Fibroblast of lung (primary cell): ENCODE results near the gene ARHGEF7. TPM values are rescaled to one million over a fixed set of nuclear protein-coding genes. Genes with fewer than 3 reads are reported as not detected.

Source experiments
- DNase-seq, 2 donors: peaks; one replicate each; pipeline versions ENCODE4 v3.0.0 to v3.0.0-alpha.2; 2010; ENCODE audit warnings: low read depth in 2 of 2
- H2AFZ ChIP-seq: 2 replicates; pipeline ENCODE4 v1.5.1; 2012; ENCODE audit warnings: low read length, control low read depth, inconsistent platforms
- H3K27ac ChIP-seq: 2 replicates; pipeline ENCODE4 v1.5.1; 2011; ENCODE audit warnings: low read length, control low read depth; ENCODE audit not compliant: insufficient read depth
- H3K27me3 ChIP-seq: 2 replicates; pipeline ENCODE4 v1.5.1; 2011; ENCODE audit warnings: mild to moderate bottlenecking, low read length; ENCODE audit not compliant: control insufficient read depth, insufficient read depth
- H3K36me3 ChIP-seq: 2 replicates; pipeline ENCODE4 v1.5.1; 2011; ENCODE audit warnings: low read length; ENCODE audit not compliant: control insufficient read depth, insufficient read depth
- H3K4me1 ChIP-seq: 2 replicates; pipeline ENCODE4 v1.5.1; 2011; ENCODE audit warnings: low read length; ENCODE audit not compliant: control insufficient read depth, insufficient read depth; ENCODE audit errors: extremely low read depth
- H3K4me2 ChIP-seq: 2 replicates; pipeline ENCODE4 v1.5.1; 2011; ENCODE audit warnings: low read length, control low read depth; ENCODE audit not compliant: insufficient read depth; ENCODE audit errors: extremely low read depth
- H3K4me3 ChIP-seq, 4 experiments: fragments of 200-600 bp in 1 of 4; sonication (generic) in 1 of 4; replicated peaks in 1 of 4; 2 replicates each; pipeline ENCODE4 v1.5.1; 2011 to 2016; ENCODE audit warnings: low read length in 4 of 4, low read depth in 3 of 4, mild to moderate bottlenecking in 3 of 4, control low read depth in 2 of 4, inconsistent platforms in 1 of 4, mixed read lengths in 1 of 4; ENCODE audit not compliant: insufficient read depth in 1 of 4; ENCODE audit errors: control extremely low read depth in 1 of 4
- H3K79me2 ChIP-seq: 2 replicates; pipeline ENCODE4 v1.5.1; 2012; ENCODE audit warnings: mild to moderate bottlenecking, low read length, inconsistent platforms; ENCODE audit not compliant: control insufficient read depth, insufficient read depth
- H3K9ac ChIP-seq: 2 replicates; pipeline ENCODE4 v1.5.1; 2011; ENCODE audit warnings: mild to moderate bottlenecking, low read length, control low read depth; ENCODE audit not compliant: insufficient read depth
- H3K9me3 ChIP-seq: 2 replicates; pipeline ENCODE4 v1.5.1; 2012; ENCODE audit warnings: low read depth, low read length; ENCODE audit not compliant: control insufficient read depth, insufficient read depth
- H4K20me1 ChIP-seq: 2 replicates; pipeline ENCODE4 v1.5.1; 2011; ENCODE audit warnings: low read length; ENCODE audit not compliant: control insufficient read depth, insufficient read depth; ENCODE audit errors: extremely low read depth
- CTCF ChIP-seq, 2 donors: IDR thresholded peaks in 1 of 2; conservative IDR thresholded peaks in 1 of 2; 1 replicate in 1 of 2; 2 replicates in 1 of 2; pipeline ENCODE4 v1.5.1; 2011 to 2012; ENCODE audit warnings: low read length in 2 of 2, control low read depth in 1 of 2, inconsistent platforms in 1 of 2, low read depth in 1 of 2, mild to moderate bottlenecking in 1 of 2
- EZH2 ChIP-seq: IDR thresholded peaks from 2 replicates; pipeline ENCODE4 v1.5.1; 2012; ENCODE audit warnings: low read length, control low read depth, mild to moderate bottlenecking; ENCODE audit errors: missing control alignments
- polyA plus RNA-seq, 2 donors: library from polyadenylated mRNA; depleted of rRNA in 1 of 2; stranded (reverse) in 1 of 2; unstranded in 1 of 2; fragments of >200 nt; gene quantifications; 2 replicates each; pipeline ENCODE4 v1.2.1, GENCODE V29; 2011 to 2012; ENCODE audit warnings: missing spikeins in 1 of 2
- total RNA-seq: library from RNA; depleted of rRNA; stranded (reverse); fragments of >200 nt; gene quantifications from 2 replicates; pipeline ENCODE4 v1.2.1, GENCODE V29; 2014

Gene ARHGEF7
- total and polyA plus RNA-seq, 2 donors (not counting 1 experiment from before 2014, with no cell fraction given), result 29.1 to 42.8 TPM

- Histone ChIP-seq H3K4me2 (peak overlapping the region; percentile 20), H2AFZ (no peak overlapping the region), H3K9ac (peak overlapping the region; percentile 18), H3K36me3 (peaks cover 2% of the 10 kb centered on the region), H3K27ac (peak overlapping the region; percentile 38), H3K4me1 (peaks cover 4% of the 10 kb centered on the region), H3K4me3 (no peak overlapping the region), H4K20me1 (no peaks in the 10 kb centered on the region), H3K79me2 (peaks cover 40% of the 10 kb centered on the region), H3K9me3 (no peaks in the 10 kb centered on the region), H3K27me3 (no peaks in the 10 kb centered on the region)
- peak; percentile 88 to 91 for DNase-seq
- TF ChIP-seq CTCF (conservative IDR thresholded peaks at IDR 0.05 in 1 of 2, IDR thresholded peaks at IDR 0.05 in 1 of 2; ENCODE audit: low read depth in 1 of 2, low read length in 2 of 2) (no peak), EZH2 (no peak)
These were observed 104.2 kb downstream of the ARHGEF7 start for GRCh38 chr13:111219280-111219679.

- Histone ChIP-seq H3K36me3 (peaks cover 2% of the 10 kb centered on the region), H3K27ac (peak overlapping the region; percentile 23), H3K79me2 (peaks cover 40% of the 10 kb centered on the region), H3K27me3 (no peaks in the 10 kb centered on the region), H3K9me3 (no peaks in the 10 kb centered on the region), H2AFZ (no peak overlapping the region), H3K4me1 (peaks cover 4% of the 10 kb centered on the region), H4K20me1 (no peaks in the 10 kb centered on the region), H3K9ac (no peak overlapping the region), H3K4me3 (no peak overlapping the region), H3K4me2 (no peak overlapping the region)
- TF ChIP-seq CTCF (conservative IDR thresholded peaks at IDR 0.05 in 1 of 2, IDR thresholded peaks at IDR 0.05 in 1 of 2; ENCODE audit: low read depth in 1 of 2, low read length in 2 of 2), result no peak
- no peak for TF ChIP-seq EZH2
- DNase-seq, result no peak
These were observed 104.8 kb downstream of the ARHGEF7 start for GRCh38 chr13:111219950-111220349.

GRCh38 chr13:111225166-111225565 lies 110.1 kb downstream of the ARHGEF7 start:
- Histone ChIP-seq H3K79me2 (peaks cover 19% of the 10 kb centered on the region), H3K27me3 (no peaks in the 10 kb centered on the region), H3K9me3 (no peaks in the 10 kb centered on the region), H3K27ac (no peak overlapping the region), H3K4me1 (no peaks in the 10 kb centered on the region), H3K36me3 (peaks cover 2% of the 10 kb centered on the region), H2AFZ (no peak overlapping the region), H3K4me3 (no peak overlapping the region), H4K20me1 (no peaks in the 10 kb centered on the region), H3K9ac (no peak overlapping the region), H3K4me2 (no peak overlapping the region)
- DNase-seq, result no peak
- TF ChIP-seq EZH2 (no peak), CTCF (conservative IDR thresholded peaks at IDR 0.05 in 1 of 2, IDR thresholded peaks at IDR 0.05 in 1 of 2; ENCODE audit: low read depth in 1 of 2, low read length in 2 of 2) (no peak)
